Measurements from ENCODE around the gene KPNA5.
"Not testable (repeated sequence)": the region's sequence is repeated elsewhere in the genome, so short reads cannot be mapped to it uniquely, and the experiment has no call there.

KPNA5 gene

GRCh38 chr6:116703888-116704287, 22.9 kb downstream of the KPNA5 start:
- not testable (repeated sequence) for H3K4me3 ChIP-seq (ENCODE audit: low read length); H3K79me1 ChIP-seq (ENCODE audit: low read length); DNase-seq; H3K4me2 ChIP-seq (ENCODE audit: low read length); H3K18ac ChIP-seq (ENCODE audit: low read length); H3K56ac ChIP-seq (ENCODE audit: low read length); H2BK15ac ChIP-seq (replicated peaks; ENCODE audit: low read depth); H3K79me2 ChIP-seq (ENCODE audit: control insufficient read depth, insufficient read depth, low read length); H3K4me1 ChIP-seq (ENCODE audit: control insufficient read depth, low read depth, low read length); H2BK120ac ChIP-seq (ENCODE audit: low read depth, low read length); H4K8ac ChIP-seq (ENCODE audit: low read depth, low read length); H2AK5ac ChIP-seq (ENCODE audit: low read length); H3K27ac ChIP-seq (ENCODE audit: low read depth, low read length); H3K23ac ChIP-seq (ENCODE audit: low read length); H3K36me3 ChIP-seq (ENCODE audit: control insufficient read depth, insufficient read depth, low read length); H3K27me3 ChIP-seq (ENCODE audit: insufficient read depth, low read length, poor library complexity); H4K5ac ChIP-seq (ENCODE audit: low read length); H2BK5ac ChIP-seq (ENCODE audit: low read length); H3K9ac ChIP-seq (ENCODE audit: low read length); H3K4ac ChIP-seq (ENCODE audit: low read depth, low read length)
- no CpG with 5 or more reads among the region's 1 CpG for WGBS (ENCODE audit: extremely low coverage, insufficient coverage, low lambda C conversion rate)

- H3K56ac ChIP-seq (ENCODE audit: low read length): no peak overlapping the region
- no peak overlapping the region for H3K4me2 ChIP-seq (ENCODE audit: low read length)
- H3K79me2 ChIP-seq (ENCODE audit: control insufficient read depth, insufficient read depth, low read length): no peaks in the 10 kb centered on the region
- H2BK120ac ChIP-seq (ENCODE audit: low read depth, low read length): no peak overlapping the region
- H3K27me3 ChIP-seq (ENCODE audit: insufficient read depth, low read length, poor library complexity): no peaks in the 10 kb centered on the region
- no peak overlapping the region for H3K4me3 ChIP-seq (ENCODE audit: low read length)
- H3K79me1 ChIP-seq (ENCODE audit: low read length): no peaks in the 10 kb centered on the region
- no peak for DNase-seq
- no peak overlapping the region for H4K8ac ChIP-seq (ENCODE audit: low read depth, low read length)
- no peak overlapping the region for H3K23ac ChIP-seq (ENCODE audit: low read length)
- no peak overlapping the region for H4K5ac ChIP-seq (ENCODE audit: low read length)
- no peak overlapping the region for H3K4ac ChIP-seq (ENCODE audit: low read depth, low read length)
- H3K4me1 ChIP-seq (ENCODE audit: control insufficient read depth, low read depth, low read length): no peaks in the 10 kb centered on the region
- H3K36me3 ChIP-seq (ENCODE audit: control insufficient read depth, insufficient read depth, low read length): peaks cover 2% of the 10 kb centered on the region
- no peak overlapping the region for H2BK5ac ChIP-seq (ENCODE audit: low read length)
- H3K18ac ChIP-seq (ENCODE audit: low read length): no peak overlapping the region
- H2BK15ac ChIP-seq (replicated peaks; ENCODE audit: low read depth): no peak overlapping the region
- no peak overlapping the region for H3K27ac ChIP-seq (ENCODE audit: low read depth, low read length)
- H3K9ac ChIP-seq (ENCODE audit: low read length): no peak overlapping the region
- WGBS (ENCODE audit: extremely low coverage, insufficient coverage, low lambda C conversion rate): no CpG with 5 or more reads among the region's 1 CpG
- no peak overlapping the region for H2AK5ac ChIP-seq (ENCODE audit: low read length)
Measured at GRCh38 chr6:116705917-116706316, 24.9 kb downstream of the KPNA5 start.

GRCh38 chr6:116714296-116714695, 33.3 kb downstream of the KPNA5 start:
- Histone ChIP-seq H3K27ac (ENCODE audit: low read depth, low read length) (no peak overlapping the region), H4K8ac (ENCODE audit: low read depth, low read length) (no peak overlapping the region), H2BK15ac (replicated peaks; ENCODE audit: low read depth) (no peak overlapping the region), H3K79me2 (ENCODE audit: control insufficient read depth, insufficient read depth, low read length) (no peaks in the 10 kb centered on the region), H3K18ac (ENCODE audit: low read length) (no peak overlapping the region), H3K4me1 (ENCODE audit: control insufficient read depth, low read depth, low read length) (no peaks in the 10 kb centered on the region), H3K36me3 (ENCODE audit: control insufficient read depth, insufficient read depth, low read length) (no peaks in the 10 kb centered on the region), H3K56ac (ENCODE audit: low read length) (no peak overlapping the region), H2BK120ac (ENCODE audit: low read depth, low read length) (no peak overlapping the region), H3K9ac (ENCODE audit: low read length) (no peak overlapping the region), H3K23ac (ENCODE audit: low read length) (no peak overlapping the region), H3K4me3 (ENCODE audit: low read length) (no peak overlapping the region), H2BK5ac (ENCODE audit: low read length) (no peak overlapping the region), H3K4me2 (ENCODE audit: low read length) (no peak overlapping the region), H3K79me1 (ENCODE audit: low read length) (no peaks in the 10 kb centered on the region), H3K27me3 (ENCODE audit: insufficient read depth, low read length, poor library complexity) (no peaks in the 10 kb centered on the region), H3K4ac (ENCODE audit: low read depth, low read length) (no peak overlapping the region), H2AK5ac (ENCODE audit: low read length) (no peak overlapping the region), H4K5ac (ENCODE audit: low read length) (no peak overlapping the region)
- no peak for DNase-seq
- no CpG with 5 or more reads among the region's 1 CpG for WGBS (ENCODE audit: extremely low coverage, insufficient coverage, low lambda C conversion rate)

DNA sequence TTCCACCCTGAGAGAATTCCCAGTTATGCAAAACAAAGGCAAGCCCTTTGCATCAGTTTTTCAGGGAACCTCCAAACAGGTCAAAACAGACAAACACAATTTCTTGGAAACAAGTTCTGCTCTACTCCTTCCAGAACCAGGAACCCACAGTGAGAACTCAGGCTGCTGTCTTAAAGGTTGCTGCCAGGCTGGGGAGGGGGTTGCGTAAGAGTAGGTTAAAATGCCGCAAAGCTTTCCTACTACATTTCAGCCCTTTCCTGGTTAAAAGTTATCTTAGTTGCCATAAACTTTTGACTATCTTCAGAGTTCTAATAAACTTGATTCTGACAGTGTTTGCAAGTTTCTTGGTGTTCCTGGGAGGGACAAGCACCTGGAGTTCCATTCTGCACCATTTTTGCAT, 33.8 kb downstream of the KPNA5 start:
- H3K4me1 ChIP-seq (ENCODE audit: control insufficient read depth, low read depth, low read length): no peaks in the 10 kb centered on the region
- no peak for DNase-seq
- no peak overlapping the region for H3K27ac ChIP-seq (ENCODE audit: low read depth, low read length)
- no peak overlapping the region for H2BK120ac ChIP-seq (ENCODE audit: low read depth, low read length)
- H3K4ac ChIP-seq (ENCODE audit: low read depth, low read length): no peak overlapping the region
- no peaks in the 10 kb centered on the region for H3K27me3 ChIP-seq (ENCODE audit: insufficient read depth, low read length, poor library complexity)
- H3K9ac ChIP-seq (ENCODE audit: low read length): no peak overlapping the region
- H3K36me3 ChIP-seq (ENCODE audit: control insufficient read depth, insufficient read depth, low read length): no peaks in the 10 kb centered on the region
- no peak overlapping the region for H4K5ac ChIP-seq (ENCODE audit: low read length)
- no peak overlapping the region for H3K4me3 ChIP-seq (ENCODE audit: low read length)
- WGBS (ENCODE audit: extremely low coverage, insufficient coverage, low lambda C conversion rate): no CpG with 5 or more reads among the region's 2 CpGs
- no peak overlapping the region for H2BK5ac ChIP-seq (ENCODE audit: low read length)
- H4K8ac ChIP-seq (ENCODE audit: low read depth, low read length): no peak overlapping the region
- no peak overlapping the region for H3K56ac ChIP-seq (ENCODE audit: low read length)
- no peak overlapping the region for H3K23ac ChIP-seq (ENCODE audit: low read length)
- H2AK5ac ChIP-seq (ENCODE audit: low read length): no peak overlapping the region
- H3K4me2 ChIP-seq (ENCODE audit: low read length): no peak overlapping the region
- no peak overlapping the region for H3K18ac ChIP-seq (ENCODE audit: low read length)
- H2BK15ac ChIP-seq (replicated peaks; ENCODE audit: low read depth): no peak overlapping the region
- no peaks in the 10 kb centered on the region for H3K79me2 ChIP-seq (ENCODE audit: control insufficient read depth, insufficient read depth, low read length)
- H3K79me1 ChIP-seq (ENCODE audit: low read length): no peaks in the 10 kb centered on the region

GRCh38 chr6:116726947-116727346, 45.9 kb downstream of the KPNA5 start:
- Histone ChIP-seq H3K4me3 (ENCODE audit: low read length) (no peak overlapping the region), H3K27me3 (ENCODE audit: insufficient read depth, low read length, poor library complexity) (no peaks in the 10 kb centered on the region), H2BK15ac (replicated peaks; ENCODE audit: low read depth) (no peak overlapping the region)

GRCh38 chr6:116730513-116730912, 49.5 kb downstream of the KPNA5 start:
- Histone ChIP-seq H3K23ac (ENCODE audit: low read length) (no peak overlapping the region), H2AK5ac (ENCODE audit: low read length) (no peak overlapping the region), H3K56ac (ENCODE audit: low read length) (no peak overlapping the region), H3K79me2 (ENCODE audit: control insufficient read depth, insufficient read depth, low read length) (no peaks in the 10 kb centered on the region), H2BK15ac (replicated peaks; ENCODE audit: low read depth) (no peak overlapping the region), H2BK120ac (ENCODE audit: low read depth, low read length) (no peak overlapping the region), H3K4ac (ENCODE audit: low read depth, low read length) (no peak overlapping the region), H3K79me1 (ENCODE audit: low read length) (no peaks in the 10 kb centered on the region), H3K27ac (ENCODE audit: low read depth, low read length) (no peak overlapping the region), H3K27me3 (ENCODE audit: insufficient read depth, low read length, poor library complexity) (no peaks in the 10 kb centered on the region), H3K4me1 (ENCODE audit: control insufficient read depth, low read depth, low read length) (no peaks in the 10 kb centered on the region), H3K18ac (ENCODE audit: low read length) (no peak overlapping the region), H3K9ac (ENCODE audit: low read length) (no peak overlapping the region), H2BK5ac (ENCODE audit: low read length) (no peak overlapping the region), H3K4me3 (ENCODE audit: low read length) (no peak overlapping the region), H4K5ac (ENCODE audit: low read length) (no peak overlapping the region), H4K8ac (ENCODE audit: low read depth, low read length) (no peak overlapping the region), H3K36me3 (ENCODE audit: control insufficient read depth, insufficient read depth, low read length) (no peaks in the 10 kb centered on the region), H3K4me2 (ENCODE audit: low read length) (no peak overlapping the region)
- no peak for DNase-seq

More at GRCh38 chr6:116726947-116727346, 45.9 kb downstream of the KPNA5 start:
- Histone ChIP-seq H3K56ac (ENCODE audit: low read length) (no peak overlapping the region), H3K4me1 (ENCODE audit: control insufficient read depth, low read depth, low read length) (no peaks in the 10 kb centered on the region), H3K18ac (ENCODE audit: low read length) (no peak overlapping the region), H2BK120ac (ENCODE audit: low read depth, low read length) (no peak overlapping the region), H2BK5ac (ENCODE audit: low read length) (no peak overlapping the region), H2AK5ac (ENCODE audit: low read length) (no peak overlapping the region), H3K79me1 (ENCODE audit: low read length) (no peaks in the 10 kb centered on the region), H4K8ac (ENCODE audit: low read depth, low read length) (no peak overlapping the region), H4K5ac (ENCODE audit: low read length) (no peak overlapping the region), H3K79me2 (ENCODE audit: control insufficient read depth, insufficient read depth, low read length) (no peaks in the 10 kb centered on the region), H3K27ac (ENCODE audit: low read depth, low read length) (no peak overlapping the region), H3K9ac (ENCODE audit: low read length) (no peak overlapping the region), H3K4me2 (ENCODE audit: low read length) (no peak overlapping the region), H3K36me3 (ENCODE audit: control insufficient read depth, insufficient read depth, low read length) (no peaks in the 10 kb centered on the region), H3K4ac (ENCODE audit: low read depth, low read length) (no peak overlapping the region), H3K23ac (ENCODE audit: low read length) (no peak overlapping the region)
- DNase-seq: no peak

Data from mesendoderm (in vitro differentiated cells).